Endometrium (tissue), 2 donors: ENCODE data around the gene PET100.
A peak's percentile ranks its signal among the peaks of the same experiment; 100 is the strongest.

Experiments
- FAIRE-seq: peaks from 2 replicates; lab custom pipeline; 2012; peaks lifted over from hg19 to GRCh38; lab: Jason Lieb, UNC
- donor health status: control.
- donor health status: control.

The PET100 gene, protein sequence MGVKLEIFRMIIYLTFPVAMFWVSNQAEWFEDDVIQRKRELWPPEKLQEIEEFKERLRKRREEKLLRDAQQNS

GRCh38 chr19:7629347-7630054 is at the start of gene PET100, which contains the start of gene XAB2:
PET100 (plus strand) TSS chr19:7629793; CDS start chr19:7629834, 41 bp downstream.
XAB2 (minus strand) TSS chr19:7629545; CDS start chr19:7629527, 18 bp downstream.
- peak; percentile 100 for FAIRE-seq

- FAIRE-seq: no peak
These were observed 47.1 kb upstream of the PET100 start for GRCh38 chr19:7582446-7582845.

DNA sequence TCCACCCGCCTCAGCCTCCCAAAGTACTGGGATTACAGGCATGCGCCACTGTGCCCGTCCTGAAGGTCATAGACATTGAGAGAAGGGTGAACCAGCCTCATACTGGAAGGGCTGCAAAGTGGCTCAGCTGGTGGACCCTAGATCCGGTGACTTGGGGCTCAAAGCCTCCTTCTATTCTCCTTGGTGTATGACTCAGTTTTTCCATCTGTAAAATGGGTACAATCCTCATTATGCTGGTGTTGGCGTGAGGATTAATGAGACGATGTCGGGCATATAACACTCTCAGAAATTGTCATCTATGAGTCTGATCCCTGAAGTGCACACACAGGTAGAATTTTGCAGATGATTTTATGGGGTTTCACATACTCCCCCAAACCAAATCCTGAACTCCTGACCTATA is 39.8 kb upstream of the PET100 start:
- FAIRE-seq: no peak

GRCh38 chr19:7590256-7590655 is 39.3 kb upstream of the PET100 start:
- FAIRE-seq: no peak

- FAIRE-seq: no peak
These were observed 34.0 kb upstream of the PET100 start, which contains the start of gene CAMSAP3 for GRCh38 chr19:7595466-7596133. CAMSAP3 (plus strand) TSS chr19:7595863; CDS start chr19:7596003, 140 bp downstream.

- no peak for FAIRE-seq
These were observed 33.2 kb upstream of the PET100 start for GRCh38 chr19:7596211-7596937.

DNA sequence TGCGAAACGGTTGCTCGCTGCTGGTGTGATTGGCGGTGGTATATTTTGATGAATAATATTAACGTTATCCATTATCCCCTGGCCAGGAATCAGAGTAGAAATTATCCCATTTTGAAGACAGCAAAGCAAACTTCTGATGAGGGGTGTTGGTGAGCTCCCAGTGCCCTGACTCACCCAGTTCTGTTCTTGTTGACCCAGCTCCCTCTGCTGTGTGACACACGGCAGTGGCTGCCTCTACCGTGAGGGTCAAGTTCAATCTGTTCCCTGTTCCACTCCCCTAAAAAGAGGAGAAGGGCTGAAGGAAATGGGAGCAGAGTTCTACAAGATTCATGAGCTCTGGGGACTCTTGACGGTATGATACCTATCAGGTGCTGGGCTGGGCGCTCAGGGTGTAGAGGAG is 31.9 kb upstream of the PET100 start:
- FAIRE-seq: no peak

- no peak for FAIRE-seq
These were observed 31.4 kb upstream of the PET100 start for GRCh38 chr19:7598180-7598579.

DNA sequence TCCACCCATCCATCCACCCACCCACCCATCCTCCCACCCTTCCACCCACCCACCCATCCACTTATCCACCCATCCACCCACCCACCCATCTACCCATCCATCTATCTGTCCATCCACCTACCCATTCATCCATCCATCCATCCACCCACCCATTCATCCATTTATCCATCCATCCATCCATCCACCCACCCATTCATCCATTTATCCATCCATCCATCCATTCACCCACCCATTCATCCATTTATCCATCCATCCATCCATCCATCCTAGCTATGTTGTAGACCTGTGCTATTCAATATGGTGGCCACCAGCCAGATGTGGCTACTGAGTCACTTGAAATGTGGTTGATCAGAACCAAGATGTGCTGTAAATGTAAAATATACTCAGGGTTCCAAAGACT is 28.9 kb upstream of the PET100 start:
- FAIRE-seq: no peak

- FAIRE-seq: no peak
These were observed 27.2 kb upstream of the PET100 start for GRCh38 chr19:7602240-7602934.

DNA sequence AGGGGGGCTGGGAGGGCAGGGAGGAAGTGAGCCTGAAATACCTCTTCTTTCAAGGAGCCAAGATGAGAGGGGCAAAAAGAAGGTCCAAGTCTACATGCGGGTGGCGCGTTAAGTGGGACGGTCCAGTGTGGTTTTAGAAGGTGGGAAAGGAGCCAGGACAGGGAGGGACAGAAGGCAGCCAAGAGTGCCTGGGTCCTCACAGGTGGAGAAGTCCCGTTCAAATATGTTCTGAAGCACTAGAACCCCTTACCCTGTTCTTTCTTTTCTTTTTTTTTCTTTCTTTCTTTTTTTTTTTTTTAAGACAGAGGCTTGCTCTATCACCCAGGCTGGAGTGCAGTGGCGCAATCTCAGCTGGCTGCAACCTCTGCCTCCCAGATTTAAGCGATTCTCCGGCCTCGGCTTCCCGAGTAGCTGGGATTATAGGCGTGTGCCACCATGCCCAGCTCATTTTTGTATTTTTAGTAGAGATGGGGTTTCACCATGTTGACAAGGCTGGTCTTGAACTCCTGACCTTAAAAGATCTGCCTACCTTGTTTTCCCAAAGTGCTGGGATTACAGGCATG is 26.6 kb upstream of the PET100 start:
- FAIRE-seq: no peak

- no peak for FAIRE-seq
These were observed 25.7 kb upstream of the PET100 start for GRCh38 chr19:7603919-7604318.

GRCh38 chr19:7605490-7606222 is 23.9 kb upstream of the PET100 start:
- FAIRE-seq: no peak

DNA sequence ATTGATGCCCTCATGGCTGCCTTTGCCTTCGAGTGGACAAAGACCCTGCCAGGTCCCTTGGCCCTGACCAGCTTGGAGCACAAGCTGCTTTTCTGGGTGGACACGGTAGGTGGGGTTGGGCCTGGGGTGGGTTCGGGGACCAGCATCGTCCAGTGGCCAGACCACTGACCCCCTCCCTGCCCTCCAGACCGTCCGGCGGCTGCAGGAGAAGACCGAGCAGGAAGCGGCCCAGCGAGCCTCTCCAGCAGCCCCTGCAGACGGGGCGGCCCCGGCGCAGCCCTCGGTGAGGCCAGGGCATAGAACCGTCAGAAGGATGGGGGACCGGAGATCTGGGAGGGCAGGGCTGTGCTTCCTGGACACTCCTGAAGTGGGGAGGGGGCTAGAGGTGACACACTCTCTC is 23.3 kb upstream of the PET100 start:
- no peak for FAIRE-seq

GRCh38 chr19:7607212-7607873 is 22.2 kb upstream of the PET100 start:
- FAIRE-seq: no peak

GRCh38 chr19:7607874-7608560 is 21.6 kb upstream of the PET100 start:
- FAIRE-seq: no peak

DNA sequence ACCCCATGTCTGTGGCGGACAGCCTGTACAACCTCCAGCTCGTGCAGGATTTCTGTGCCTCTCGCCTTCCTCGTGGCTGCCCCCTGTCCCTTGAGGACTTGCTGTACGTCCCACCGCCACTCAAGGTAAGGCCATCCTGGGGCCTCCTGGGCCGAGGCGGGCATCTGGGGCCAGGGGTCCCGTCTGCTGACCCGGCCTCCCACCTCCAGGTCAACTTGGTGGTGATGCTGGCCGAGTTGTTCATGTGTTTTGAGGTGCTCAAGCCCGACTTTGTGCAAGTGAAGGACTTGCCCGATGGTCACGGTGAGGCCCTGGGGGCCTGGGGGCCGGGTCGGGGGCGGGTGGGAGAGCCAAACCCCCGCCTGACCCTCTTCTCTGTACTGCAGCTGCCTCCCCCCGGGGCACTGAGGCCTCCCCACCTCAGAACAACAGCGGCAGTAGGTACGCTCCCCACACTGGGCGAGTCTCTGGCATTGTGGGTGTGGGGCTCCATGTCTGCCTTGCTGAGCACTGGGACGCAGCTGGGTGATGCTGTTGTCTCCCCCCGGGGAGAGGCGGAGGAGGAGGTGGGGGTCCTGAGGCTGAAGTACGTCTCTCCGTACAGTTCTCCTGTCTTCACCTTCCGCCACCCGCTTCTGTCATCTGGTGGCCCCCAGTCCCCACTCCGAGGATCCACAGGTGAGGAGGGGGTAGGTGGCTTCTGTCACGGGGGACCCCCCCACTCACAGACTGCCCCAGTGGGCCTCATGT is 18.9 kb upstream of the PET100 start:
- FAIRE-seq: no peak

DNA sequence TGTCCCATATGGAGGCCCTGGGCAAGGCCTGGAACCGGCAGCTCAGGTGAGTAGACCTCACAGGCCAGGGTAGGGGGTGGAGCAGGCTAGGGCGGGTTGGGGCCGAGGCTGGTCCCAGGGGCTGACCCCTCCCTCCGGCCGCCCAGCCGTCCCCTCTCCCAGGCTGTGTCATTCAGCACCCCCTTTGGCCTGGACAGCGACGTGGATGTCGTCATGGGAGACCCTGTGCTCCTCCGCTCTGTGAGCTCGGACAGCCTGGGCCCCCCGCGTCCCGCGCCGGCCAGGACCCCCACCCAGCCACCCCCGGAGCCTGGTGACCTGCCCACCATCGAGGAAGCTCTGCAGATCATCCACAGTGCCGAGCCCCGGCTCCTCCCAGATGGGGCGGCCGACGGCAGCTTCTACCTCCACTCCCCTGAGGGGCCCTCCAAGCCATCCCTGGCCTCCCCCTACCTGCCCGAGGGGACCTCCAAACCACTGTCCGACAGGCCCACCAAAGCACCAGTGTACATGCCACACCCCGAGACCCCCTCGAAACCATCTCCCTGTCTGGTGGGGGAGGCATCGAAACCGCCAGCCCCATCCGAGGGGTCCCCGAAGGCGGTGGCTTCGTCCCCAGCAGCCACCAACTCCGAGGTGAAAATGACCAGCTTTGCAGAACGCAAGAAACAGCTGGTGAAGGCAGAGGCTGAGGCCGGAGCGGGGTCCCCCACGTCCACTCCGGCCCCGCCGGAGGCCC is 17.9 kb upstream of the PET100 start:
- FAIRE-seq: no peak
